Osteoblast (primary cell): Measurements from ENCODE around the gene LAMA5. TPM values are rescaled to one million over a fixed set of nuclear protein-coding genes. Genes with fewer than 3 reads are reported as not detected.

Source experiments
- DNase-seq: peaks from one replicate; pipeline ENCODE4 v3.0.0; 2011; ENCODE audit warnings: low spot score, mixed read lengths; ENCODE audit not compliant: insufficient read length; ENCODE audit errors: missing footprints
- H2AFZ ChIP-seq: 2 replicates; pipeline ENCODE4 v1.6.0; 2011; ENCODE audit warnings: mild to moderate bottlenecking, low read length
- H3K27ac ChIP-seq: 2 replicates; pipeline ENCODE4 v1.5.1; 2011; ENCODE audit warnings: mild to moderate bottlenecking, low read depth, low read length, moderate library complexity
- H3K27me3 ChIP-seq: 2 replicates; pipeline ENCODE4 v1.6.0; 2012; ENCODE audit warnings: mild to moderate bottlenecking, control low read depth, inconsistent platforms, low read length, moderate library complexity; ENCODE audit not compliant: insufficient read depth
- H3K36me3 ChIP-seq: 2 replicates; pipeline ENCODE4 v1.5.1; 2011; ENCODE audit warnings: mild to moderate bottlenecking, low read length, control low read depth, moderate library complexity; ENCODE audit not compliant: insufficient read depth
- H3K4me1 ChIP-seq: 2 replicates; pipeline ENCODE4 v1.5.1; 2011; ENCODE audit warnings: mild to moderate bottlenecking, low read length, control low read depth, moderate library complexity; ENCODE audit not compliant: insufficient read depth
- H3K4me2 ChIP-seq: 2 replicates; pipeline ENCODE4 v1.6.0; 2011; ENCODE audit warnings: mild to moderate bottlenecking, low read length; ENCODE audit not compliant: insufficient read depth
- H3K4me3 ChIP-seq: fragments of 200-600 bp; sonication (generic); 3 replicates; pipeline ENCODE4 v1.5.1; 2012; ENCODE audit warnings: mild to moderate bottlenecking, low read length, inconsistent platforms; ENCODE audit not compliant: insufficient read depth
- H3K79me2 ChIP-seq: 2 replicates; pipeline ENCODE4 v1.6.0; 2012; ENCODE audit warnings: mild to moderate bottlenecking, low read length, control low read depth, inconsistent platforms; ENCODE audit not compliant: insufficient read depth
- H3K9me3 ChIP-seq: 2 replicates; pipeline ENCODE4 v1.5.1; 2011; ENCODE audit warnings: low read depth, low read length, control low read depth
- H4K20me1 ChIP-seq: 2 replicates; pipeline ENCODE4 v1.6.0; 2012; ENCODE audit warnings: mild to moderate bottlenecking, low read length, control low read depth; ENCODE audit not compliant: insufficient read depth
- total RNA-seq: library from RNA; depleted of rRNA; stranded (reverse); fragments of >200 nt; gene quantifications from 2 replicates; pipeline ENCODE4 v1.2.3, GENCODE V29; 2012
- TF ChIP-seq, protein P1 (sequence below): IDR thresholded peaks from 2 replicates; pipeline ENCODE4 v1.5.1; 2011; ENCODE audit warnings: mild to moderate bottlenecking, low read depth, low read length, moderate library complexity; ENCODE audit errors: extremely low read depth

LAMA5 gene
- total RNA-seq, 1 donor: 2.2 TPM

DNA sequence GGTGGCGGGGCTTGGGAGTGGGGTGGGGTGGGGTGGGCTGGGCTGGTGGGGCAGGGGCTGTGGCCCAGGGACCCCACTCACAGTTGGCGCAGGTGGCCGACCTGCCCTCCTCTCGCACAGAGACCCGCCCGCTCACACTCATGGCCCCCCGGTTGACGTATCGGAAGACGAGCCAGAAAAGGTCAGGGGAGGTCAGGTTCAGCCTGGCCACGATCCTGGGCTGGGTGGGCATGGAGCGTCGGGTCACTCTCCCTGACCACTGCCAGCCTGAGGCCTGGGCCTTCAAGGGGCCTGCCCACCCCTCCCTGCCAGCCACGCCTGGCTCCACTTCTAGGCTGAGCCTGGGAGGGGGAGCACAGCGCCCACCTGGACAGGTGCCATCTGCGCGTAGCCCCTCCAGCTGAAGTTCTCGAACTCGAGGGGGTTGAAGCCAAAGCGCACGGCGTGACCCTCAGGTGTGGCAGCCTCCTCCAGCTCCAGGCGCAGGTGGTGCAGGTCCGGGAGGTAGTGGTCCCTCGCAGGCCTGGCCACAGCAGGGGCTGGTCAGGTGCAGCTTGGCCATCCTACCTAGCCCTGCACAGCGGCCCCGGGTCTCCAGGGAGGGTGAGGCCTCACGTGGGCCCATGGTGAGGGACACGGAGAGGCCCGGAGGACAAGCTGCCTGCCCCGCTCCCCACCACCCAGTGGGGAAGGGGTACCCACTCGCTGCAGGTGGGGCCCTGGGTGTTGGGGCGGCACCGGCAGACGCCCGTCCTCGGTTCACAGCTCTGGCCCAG, 33.1 kb downstream of the LAMA5 start:
- Histone ChIP-seq H3K79me2 (no peaks in the 10 kb centered on the region), H3K36me3 (no peaks in the 10 kb centered on the region), H3K4me1 (no peaks in the 10 kb centered on the region), H2AFZ (no peak overlapping the region), H3K4me2 (no peak overlapping the region), H3K27ac (no peak overlapping the region), H3K9me3 (no peaks in the 10 kb centered on the region), H4K20me1 (no peaks in the 10 kb centered on the region), H3K4me3 (no peak overlapping the region), H3K27me3 (no peaks in the 10 kb centered on the region)
- no peak for DNase-seq
- TF ChIP-seq, protein P1, sequence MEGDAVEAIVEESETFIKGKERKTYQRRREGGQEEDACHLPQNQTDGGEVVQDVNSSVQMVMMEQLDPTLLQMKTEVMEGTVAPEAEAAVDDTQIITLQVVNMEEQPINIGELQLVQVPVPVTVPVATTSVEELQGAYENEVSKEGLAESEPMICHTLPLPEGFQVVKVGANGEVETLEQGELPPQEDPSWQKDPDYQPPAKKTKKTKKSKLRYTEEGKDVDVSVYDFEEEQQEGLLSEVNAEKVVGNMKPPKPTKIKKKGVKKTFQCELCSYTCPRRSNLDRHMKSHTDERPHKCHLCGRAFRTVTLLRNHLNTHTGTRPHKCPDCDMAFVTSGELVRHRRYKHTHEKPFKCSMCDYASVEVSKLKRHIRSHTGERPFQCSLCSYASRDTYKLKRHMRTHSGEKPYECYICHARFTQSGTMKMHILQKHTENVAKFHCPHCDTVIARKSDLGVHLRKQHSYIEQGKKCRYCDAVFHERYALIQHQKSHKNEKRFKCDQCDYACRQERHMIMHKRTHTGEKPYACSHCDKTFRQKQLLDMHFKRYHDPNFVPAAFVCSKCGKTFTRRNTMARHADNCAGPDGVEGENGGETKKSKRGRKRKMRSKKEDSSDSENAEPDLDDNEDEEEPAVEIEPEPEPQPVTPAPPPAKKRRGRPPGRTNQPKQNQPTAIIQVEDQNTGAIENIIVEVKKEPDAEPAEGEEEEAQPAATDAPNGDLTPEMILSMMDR: no peak

DNA sequence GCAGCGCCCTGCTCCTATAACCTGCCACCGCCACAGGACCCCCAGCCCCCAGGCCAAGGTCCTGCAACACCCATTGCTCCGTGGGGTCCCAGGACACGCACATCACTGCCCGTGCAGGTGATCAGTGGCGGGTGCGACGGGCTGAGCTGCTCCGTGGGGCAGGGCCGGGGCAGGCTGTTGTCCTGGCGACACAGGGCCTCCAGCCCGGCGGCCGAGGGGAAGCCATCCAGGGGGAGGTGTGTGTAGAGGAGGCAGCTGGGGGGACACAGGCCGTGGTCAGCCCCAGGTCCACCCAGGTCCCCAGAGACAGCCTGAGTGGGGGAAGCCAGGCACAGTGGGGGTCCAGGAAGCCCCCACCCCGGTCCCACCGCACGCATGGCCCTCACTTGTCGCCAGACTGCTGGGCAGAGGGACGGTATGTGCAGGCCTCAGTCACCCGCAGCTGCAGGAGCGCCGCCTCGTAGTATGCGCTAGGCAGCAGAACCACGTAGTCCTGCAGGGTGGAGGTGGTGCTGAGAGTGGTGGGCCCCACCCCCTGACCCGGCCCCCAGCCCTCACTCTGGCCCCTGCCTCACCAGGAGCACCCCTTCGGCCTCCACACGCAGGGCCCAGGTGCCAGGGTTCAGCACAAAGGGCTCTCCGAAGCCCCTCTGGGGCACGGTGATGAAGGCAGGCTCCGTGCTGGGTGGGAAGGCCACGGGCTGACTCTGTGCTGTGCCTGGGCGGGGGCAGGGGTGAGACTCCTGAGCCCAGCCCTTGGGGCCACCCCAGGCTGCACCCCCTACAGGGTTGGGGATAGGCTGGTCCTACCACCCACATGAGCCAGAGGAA, 33.9 kb downstream of the LAMA5 start:
- Histone ChIP-seq H2AFZ (no peak overlapping the region), H3K4me2 (no peak overlapping the region), H3K27ac (no peak overlapping the region), H3K9me3 (no peaks in the 10 kb centered on the region), H3K27me3 (no peaks in the 10 kb centered on the region), H3K4me1 (no peaks in the 10 kb centered on the region), H3K4me3 (no peak overlapping the region), H3K36me3 (no peaks in the 10 kb centered on the region), H3K79me2 (no peaks in the 10 kb centered on the region), H4K20me1 (no peaks in the 10 kb centered on the region)
- DNase-seq: no peak
- TF ChIP-seq, protein P1: no peak

DNA sequence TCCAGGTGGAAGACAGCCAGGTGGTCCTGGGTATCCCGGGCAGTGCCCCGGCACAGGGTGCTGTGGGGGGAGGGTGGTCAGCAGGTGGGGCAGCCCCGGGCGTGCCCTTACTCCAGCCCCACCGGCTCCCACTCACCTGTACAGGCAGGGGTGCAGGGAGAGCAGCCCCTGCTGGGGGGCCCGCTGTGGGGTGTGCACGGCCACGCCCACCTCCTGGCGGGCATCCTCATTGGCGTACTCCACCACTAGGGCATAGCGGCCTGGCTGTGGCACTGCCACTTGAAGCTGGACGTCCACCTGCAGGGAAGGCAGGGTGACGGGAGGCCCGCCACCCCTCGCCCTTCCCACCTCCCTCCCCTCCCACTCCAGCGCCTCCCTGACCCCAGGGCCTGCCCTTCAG, 34.7 kb downstream of the LAMA5 start:
- TF ChIP-seq, protein P1: no peak

DNA sequence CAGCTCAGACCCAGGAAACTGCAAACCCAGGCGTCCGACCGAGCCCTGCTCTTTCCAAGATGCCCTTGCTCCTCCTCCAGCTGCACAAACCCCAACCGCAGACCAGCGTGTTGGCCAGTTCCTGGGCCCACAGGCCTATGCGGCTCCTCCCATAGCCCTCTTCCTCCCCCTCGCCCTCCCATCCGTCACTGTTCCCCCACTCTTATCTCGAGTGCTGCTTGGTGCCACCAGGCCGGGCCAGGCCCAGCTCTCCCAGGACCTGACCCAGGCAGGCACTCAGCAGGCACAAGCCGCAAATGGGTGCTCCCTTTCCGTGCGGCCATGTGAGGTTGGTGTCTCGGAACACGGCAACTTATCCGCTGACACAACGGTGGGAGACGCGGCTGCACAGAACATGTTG, 35.8 kb downstream of the LAMA5 start:
- Histone ChIP-seq H3K27ac (no peak overlapping the region), H3K79me2 (no peaks in the 10 kb centered on the region), H3K9me3 (no peaks in the 10 kb centered on the region), H2AFZ (no peak overlapping the region), H3K4me3 (no peak overlapping the region), H3K36me3 (no peaks in the 10 kb centered on the region), H4K20me1 (no peaks in the 10 kb centered on the region), H3K4me1 (no peaks in the 10 kb centered on the region), H3K4me2 (no peak overlapping the region), H3K27me3 (no peaks in the 10 kb centered on the region)
- TF ChIP-seq, protein P1: no peak
- no peak for DNase-seq

More for the DNA sequence above, 34.7 kb downstream of the LAMA5 start:
- H3K79me2 ChIP-seq: no peaks in the 10 kb centered on the region
- H3K9me3 ChIP-seq: no peaks in the 10 kb centered on the region
- no peaks in the 10 kb centered on the region for H4K20me1 ChIP-seq
- no peak overlapping the region for H2AFZ ChIP-seq
- H3K27me3 ChIP-seq: no peaks in the 10 kb centered on the region
- H3K4me1 ChIP-seq: no peaks in the 10 kb centered on the region
- H3K4me3 ChIP-seq: no peak overlapping the region
- H3K27ac ChIP-seq: no peak overlapping the region
- no peak for DNase-seq
- no peak overlapping the region for H3K4me2 ChIP-seq
- no peaks in the 10 kb centered on the region for H3K36me3 ChIP-seq
